MM.1S (cell line): ENCODE results near the gene BMP2K.
"Not testable (repeated sequence)": the region's sequence is repeated elsewhere in the genome, so short reads cannot be mapped to it uniquely, and the experiment has no call there.

Experiments
- DNase-seq: peaks from one replicate; pipeline ENCODE4 v3.0.0-alpha.2; 2015
- H2AFZ ChIP-seq: fragments of 300-600 bp; sonication (generic); 2 replicates; pipeline ENCODE4 v1.6.0; 2016; ENCODE audit warnings: antibody characterized with exemption, low read length
- H3F3A ChIP-seq: fragments of 300-600 bp; sonication (generic); 2 replicates; pipeline ENCODE4 v1.6.1; 2016; ENCODE audit warnings: mild to moderate bottlenecking, antibody characterized with exemption, low read length, moderate library complexity, mixed read lengths; ENCODE audit not compliant: insufficient read depth
- H3K27ac ChIP-seq: fragments of 300-600 bp; sonication (generic); 2 replicates; pipeline ENCODE4 v1.5.1; 2016; ENCODE audit warnings: mild to moderate bottlenecking, low read length
- H3K27me3 ChIP-seq: fragments of 300-600 bp; sonication (generic); replicated peaks from 2 replicates; pipeline ENCODE4 v1.6.0; 2016; ENCODE audit warnings: low read length; ENCODE audit not compliant: insufficient read depth
- H3K36me3 ChIP-seq: fragments of 300-600 bp; sonication (generic); replicated peaks from 2 replicates; pipeline ENCODE4 v1.6.1; 2016; ENCODE audit warnings: mild to moderate bottlenecking, low read length, mixed read lengths; ENCODE audit not compliant: insufficient read depth
- H3K4me1 ChIP-seq: fragments of 300-600 bp; sonication (generic); 2 replicates; pipeline ENCODE4 v1.6.1; 2016; ENCODE audit warnings: low read length, mixed read lengths
- H3K4me2 ChIP-seq: fragments of 300-600 bp; sonication (generic); 2 replicates; pipeline ENCODE4 v1.6.0; 2016; ENCODE audit warnings: low read depth, low read length
- H3K4me3 ChIP-seq: fragments of 300-600 bp; sonication (generic); 2 replicates; pipeline ENCODE4 v1.5.1; 2016; ENCODE audit warnings: low read length, mixed read lengths
- H3K79me2 ChIP-seq: fragments of 300-600 bp; sonication (generic); 2 replicates; pipeline ENCODE4 v1.6.1; 2016; ENCODE audit warnings: mixed run types, low read length, mixed read lengths
- H3K9ac ChIP-seq: fragments of 300-600 bp; sonication (generic); 2 replicates; pipeline ENCODE4 v1.6.1; 2016; ENCODE audit warnings: low read length, mixed read lengths
- H3K9me2 ChIP-seq: fragments of 300-600 bp; sonication (generic); replicated peaks from 2 replicates; pipeline ENCODE4 v1.6.1; 2016; ENCODE audit warnings: mild to moderate bottlenecking, low read length, mixed read lengths; ENCODE audit not compliant: insufficient read depth
- H3K9me3 ChIP-seq: fragments of 300-600 bp; sonication (generic); replicated peaks from 2 replicates; pipeline ENCODE4 v1.6.1; 2016; ENCODE audit warnings: mild to moderate bottlenecking, low read length, mixed read lengths; ENCODE audit not compliant: insufficient read depth
- H4K20me1 ChIP-seq: fragments of 300-600 bp; sonication (generic); 2 replicates; pipeline ENCODE4 v1.6.1; 2016; ENCODE audit warnings: mild to moderate bottlenecking, low read length, moderate library complexity, mixed read lengths; ENCODE audit not compliant: insufficient read depth
- EZH2 ChIP-seq: fragments of 300-600 bp; sonication (generic); optimal IDR thresholded peaks from 2 replicates; pipeline ENCODE3; 2017; ENCODE audit warnings: low read depth, mild to moderate bottlenecking, antibody characterized with exemption, low read length, mixed read lengths
- EZH2phosphoT487 ChIP-seq: fragments of 300-600 bp; sonication (generic); IDR thresholded peaks from 2 replicates; pipeline ENCODE4 v1.6.1; 2018; ENCODE audit warnings: antibody characterized with exemption, low read length
- TF ChIP-seq, protein P1 (sequence below): fragments of 300-600 bp; sonication (generic); IDR thresholded peaks from 2 replicates; pipeline ENCODE4 v1.5.1; 2016; ENCODE audit warnings: antibody characterized with exemption, low read length, mixed read lengths

The BMP2K gene

DNA sequence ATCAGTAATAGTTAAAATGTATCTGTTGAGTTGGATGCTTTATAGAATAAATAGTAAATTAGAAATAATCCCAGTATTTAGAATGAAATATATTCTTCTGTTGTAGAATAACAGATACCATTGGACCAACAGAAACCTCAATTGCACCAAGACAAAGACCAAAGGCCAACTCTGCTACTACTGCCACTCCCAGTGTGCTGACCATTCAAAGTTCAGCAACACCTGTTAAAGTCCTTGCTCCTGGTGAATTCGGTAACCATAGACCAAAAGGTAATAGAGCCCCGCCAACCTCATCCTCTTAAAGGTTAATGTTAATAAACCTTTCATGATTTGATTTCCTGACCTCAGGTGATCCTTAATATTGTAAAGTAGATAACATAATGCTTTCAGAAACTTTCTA is 89.3 kb downstream of the BMP2K start:
- Histone ChIP-seq H3K4me1 (no peaks in the 10 kb centered on the region), H3K9me2 (no peaks in the 10 kb centered on the region), H3K4me3 (no peak overlapping the region), H4K20me1 (no peaks in the 10 kb centered on the region), H3K27me3 (no peaks in the 10 kb centered on the region), H3K27ac (no peak overlapping the region), H3K79me2 (no peaks in the 10 kb centered on the region), H3K4me2 (no peak overlapping the region), H2AFZ (no peak overlapping the region), H3K36me3 (no peaks in the 10 kb centered on the region), H3F3A (no peaks in the 10 kb centered on the region), H3K9ac (no peak overlapping the region), H3K9me3 (no peaks in the 10 kb centered on the region)
- no peak for DNase-seq
- TF ChIP-seq EZH2: no peak
- no peak for TF ChIP-seq EZH2phosphoT487
- TF ChIP-seq, protein P1, sequence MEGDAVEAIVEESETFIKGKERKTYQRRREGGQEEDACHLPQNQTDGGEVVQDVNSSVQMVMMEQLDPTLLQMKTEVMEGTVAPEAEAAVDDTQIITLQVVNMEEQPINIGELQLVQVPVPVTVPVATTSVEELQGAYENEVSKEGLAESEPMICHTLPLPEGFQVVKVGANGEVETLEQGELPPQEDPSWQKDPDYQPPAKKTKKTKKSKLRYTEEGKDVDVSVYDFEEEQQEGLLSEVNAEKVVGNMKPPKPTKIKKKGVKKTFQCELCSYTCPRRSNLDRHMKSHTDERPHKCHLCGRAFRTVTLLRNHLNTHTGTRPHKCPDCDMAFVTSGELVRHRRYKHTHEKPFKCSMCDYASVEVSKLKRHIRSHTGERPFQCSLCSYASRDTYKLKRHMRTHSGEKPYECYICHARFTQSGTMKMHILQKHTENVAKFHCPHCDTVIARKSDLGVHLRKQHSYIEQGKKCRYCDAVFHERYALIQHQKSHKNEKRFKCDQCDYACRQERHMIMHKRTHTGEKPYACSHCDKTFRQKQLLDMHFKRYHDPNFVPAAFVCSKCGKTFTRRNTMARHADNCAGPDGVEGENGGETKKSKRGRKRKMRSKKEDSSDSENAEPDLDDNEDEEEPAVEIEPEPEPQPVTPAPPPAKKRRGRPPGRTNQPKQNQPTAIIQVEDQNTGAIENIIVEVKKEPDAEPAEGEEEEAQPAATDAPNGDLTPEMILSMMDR: no peak

DNA sequence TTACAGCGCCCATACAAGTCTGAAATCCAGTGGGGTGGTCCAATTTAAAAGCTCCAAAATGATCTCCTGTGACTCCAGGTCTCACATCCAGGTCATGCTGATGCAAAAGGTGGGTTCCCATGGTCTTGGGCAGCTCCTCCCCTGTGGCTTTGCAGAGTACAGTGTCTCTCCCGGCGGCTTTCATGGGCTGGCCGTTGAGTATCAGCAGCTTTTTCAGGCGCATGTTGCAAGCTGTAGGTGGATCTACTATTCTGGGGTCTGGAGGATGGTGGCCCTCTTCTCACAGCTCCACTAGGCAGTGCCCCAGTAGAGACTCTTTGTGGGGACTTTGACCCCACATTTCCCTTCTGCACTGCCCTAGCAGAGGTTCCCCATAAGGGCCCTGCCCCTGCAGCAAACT is 92.6 kb downstream of the BMP2K start:
- H3K36me3 ChIP-seq, H3K4me1 ChIP-seq, H4K20me1 ChIP-seq, H3K27ac ChIP-seq, H3K4me3 ChIP-seq, H3K79me2 ChIP-seq, H3K4me2 ChIP-seq, H3F3A ChIP-seq, H3K9me2 ChIP-seq, H3K9ac ChIP-seq, H3K27me3 ChIP-seq, DNase-seq, H2AFZ ChIP-seq, H3K9me3 ChIP-seq: not testable (repeated sequence)

DNA sequence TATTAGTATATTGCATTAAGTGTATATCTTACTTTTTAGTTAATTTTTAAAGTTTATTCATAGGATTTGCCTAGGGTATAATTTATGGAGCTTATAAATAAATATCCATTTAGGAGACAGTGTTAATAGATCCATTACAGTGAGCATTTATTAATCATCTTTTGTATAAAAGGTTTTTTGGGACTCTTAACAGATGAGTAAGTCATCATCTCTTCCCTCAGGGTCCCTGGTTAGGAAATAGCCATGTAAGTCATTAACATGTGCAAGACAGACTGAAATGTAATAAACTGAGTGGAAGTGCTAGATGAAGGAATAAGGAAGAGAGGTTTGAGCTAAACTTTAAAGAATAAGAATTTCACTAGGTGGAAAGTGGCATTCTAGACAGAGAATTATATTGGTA is 93.9 kb downstream of the BMP2K start:
- no peak for TF ChIP-seq EZH2
- TF ChIP-seq, protein P1: no peak
- H3K36me3 ChIP-seq: no peaks in the 10 kb centered on the region
- no peaks in the 10 kb centered on the region for H4K20me1 ChIP-seq
- H3K9me3 ChIP-seq: no peaks in the 10 kb centered on the region
- no peaks in the 10 kb centered on the region for H3K79me2 ChIP-seq
- no peaks in the 10 kb centered on the region for H3K4me1 ChIP-seq
- no peak overlapping the region for H2AFZ ChIP-seq
- H3K4me3 ChIP-seq: no peak overlapping the region
- no peak overlapping the region for H3K27ac ChIP-seq
- no peaks in the 10 kb centered on the region for H3F3A ChIP-seq
- no peak overlapping the region for H3K4me2 ChIP-seq
- no peak for DNase-seq
- no peaks in the 10 kb centered on the region for H3K9me2 ChIP-seq
- no peaks in the 10 kb centered on the region for H3K27me3 ChIP-seq
- H3K9ac ChIP-seq: no peak overlapping the region

DNA sequence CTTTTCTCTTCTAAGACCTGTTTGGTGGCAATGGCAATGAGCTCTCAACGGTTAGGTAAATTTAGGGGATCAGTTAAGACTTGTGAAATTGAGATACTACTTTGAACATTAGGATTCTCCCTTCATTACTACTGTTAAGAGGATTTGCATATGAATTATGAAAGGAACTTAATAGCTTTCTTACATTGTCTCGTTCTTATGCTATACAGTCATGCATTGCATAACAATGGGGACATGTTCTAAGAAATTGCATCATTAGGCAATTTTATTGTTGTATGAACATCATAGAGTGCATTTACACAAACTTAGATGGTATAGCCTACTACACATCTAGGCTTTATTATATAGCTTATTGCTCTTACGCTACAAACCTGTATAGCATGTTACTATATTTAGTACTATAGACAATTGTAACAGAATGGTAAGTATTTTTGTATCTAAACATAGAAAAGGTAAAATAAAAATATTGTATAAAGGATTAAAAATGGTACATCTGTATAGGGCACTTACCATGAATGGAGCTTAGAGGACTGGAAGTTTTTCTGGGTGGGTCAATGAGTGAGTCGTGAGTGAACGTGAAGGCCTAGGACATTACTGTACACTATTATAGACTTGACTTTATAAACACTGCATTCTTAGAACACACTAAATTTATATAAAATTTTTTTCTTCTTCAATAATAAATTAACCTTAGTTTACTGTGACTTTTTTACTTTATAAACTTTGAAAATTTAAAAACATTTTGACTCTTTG is 100.6 kb downstream of the BMP2K start:
- DNase-seq: no peak
- no peaks in the 10 kb centered on the region for H3K9me3 ChIP-seq
- H3F3A ChIP-seq: no peaks in the 10 kb centered on the region
- H3K9me2 ChIP-seq: no peaks in the 10 kb centered on the region
- TF ChIP-seq EZH2: no peak
- TF ChIP-seq EZH2phosphoT487: no peak
- TF ChIP-seq, protein P1: no peak
- no peaks in the 10 kb centered on the region for H3K4me1 ChIP-seq
- no peak overlapping the region for H3K27ac ChIP-seq
- H3K9ac ChIP-seq: no peak overlapping the region
- H3K4me2 ChIP-seq: no peak overlapping the region
- H3K36me3 ChIP-seq: no peaks in the 10 kb centered on the region
- no peak overlapping the region for H2AFZ ChIP-seq
- no peaks in the 10 kb centered on the region for H4K20me1 ChIP-seq
- H3K4me3 ChIP-seq: no peak overlapping the region
- no peaks in the 10 kb centered on the region for H3K27me3 ChIP-seq
- no peaks in the 10 kb centered on the region for H3K79me2 ChIP-seq
